KMS-11 (cell line): ENCODE measurements around the gene ASIC3.

ENCODE experiments used
- H2AFZ ChIP-seq: fragments of 200-600 bp; sonication (generic); 2 replicates; pipeline ENCODE4 v1.6.1; 2016; ENCODE audit warnings: antibody characterized with exemption, mixed run types, low read depth
- H3K27ac ChIP-seq: fragments of 200-600 bp; sonication (generic); 2 replicates; pipeline ENCODE4 v1.6.1; 2016; ENCODE audit warnings: mild to moderate bottlenecking, mixed run types
- H3K27me3 ChIP-seq: fragments of 200-600 bp; sonication (generic); 2 replicates; pipeline ENCODE4 v1.6.1; 2017; ENCODE audit warnings: mild to moderate bottlenecking, low read depth, mixed run types, moderate library complexity; ENCODE audit not compliant: insufficient read depth
- H3K36me3 ChIP-seq: fragments of 200-600 bp; sonication (generic); 2 replicates; pipeline ENCODE4 v1.6.1; 2017; ENCODE audit warnings: mild to moderate bottlenecking, mixed run types; ENCODE audit not compliant: insufficient read depth
- H3K4me1 ChIP-seq: fragments of 200-600 bp; sonication (generic); 2 replicates; pipeline ENCODE4 v1.6.1; 2016; ENCODE audit warnings: mild to moderate bottlenecking, low read depth, mixed run types; ENCODE audit not compliant: poor library complexity, severe bottlenecking
- H3K4me2 ChIP-seq: fragments of 200-600 bp; sonication (generic); 2 replicates; pipeline ENCODE4 v1.7.0; 2016; ENCODE audit warnings: mild to moderate bottlenecking, mixed run types
- H3K4me3 ChIP-seq: fragments of 200-600 bp; sonication (generic); IDR thresholded peaks from 2 replicates; pipeline ENCODE4 v1.6.1; 2017; ENCODE audit warnings: low read depth, low read length, mixed read lengths; ENCODE audit not compliant: insufficient read depth
- H3K79me2 ChIP-seq: fragments of 200-600 bp; sonication (generic); 2 replicates; pipeline ENCODE4 v1.6.1; 2016; ENCODE audit warnings: low read depth, mixed run types; ENCODE audit not compliant: insufficient read depth
- H3K9ac ChIP-seq: fragments of 200-600 bp; sonication (generic); 2 replicates; pipeline ENCODE4 v1.6.1; 2016; ENCODE audit warnings: mild to moderate bottlenecking, mixed run types
- H4K20me1 ChIP-seq: fragments of 200-600 bp; sonication (generic); 2 replicates; pipeline ENCODE4 v1.6.1; 2016; ENCODE audit warnings: mild to moderate bottlenecking, mixed run types; ENCODE audit not compliant: insufficient read depth
- CTCF ChIP-seq: fragments of 200-600 bp; sonication (generic); conservative IDR thresholded peaks from 2 replicates; pipeline ENCODE4 v1.6.1; 2017; ENCODE audit warnings: low read depth, mild to moderate bottlenecking, antibody characterized with exemption, low read length, moderate library complexity, mixed read lengths

Gene ASIC3

GRCh38 chr7:151048911-151049463 is 656 bp downstream of the ASIC3 start:
- H3K9ac ChIP-seq: no peak overlapping the region

GRCh38 chr7:151051108-151051507 is 2.8 kb downstream of the ASIC3 start:
- H3K9ac ChIP-seq: no peak overlapping the region
- H3K4me1 ChIP-seq: no peaks in the 10 kb centered on the region
- no peaks in the 10 kb centered on the region for H3K36me3 ChIP-seq
- no peaks in the 10 kb centered on the region for H4K20me1 ChIP-seq
- H3K4me2 ChIP-seq: no peak overlapping the region
- H3K4me3 ChIP-seq: no peak overlapping the region
- peaks cover 13% of the 10 kb centered on the region; the same call in 1 of the 2 replicates for H3K27me3 ChIP-seq
- no peak overlapping the region for H2AFZ ChIP-seq
- no peaks in the 10 kb centered on the region for H3K79me2 ChIP-seq
- TF ChIP-seq CTCF: no peak
- no peak overlapping the region for H3K27ac ChIP-seq

More at GRCh38 chr7:151048911-151049463, 656 bp downstream of the ASIC3 start:
- no peak overlapping the region for H3K4me3 ChIP-seq
- no peaks in the 10 kb centered on the region for H3K4me1 ChIP-seq
- peaks cover 13% of the 10 kb centered on the region; the same call in 1 of the 2 replicates for H3K27me3 ChIP-seq
- TF ChIP-seq CTCF: no peak
- H3K4me2 ChIP-seq: no peak overlapping the region
- no peaks in the 10 kb centered on the region for H4K20me1 ChIP-seq
- H3K36me3 ChIP-seq: no peaks in the 10 kb centered on the region
- H2AFZ ChIP-seq: no peak overlapping the region
- no peak overlapping the region for H3K27ac ChIP-seq
- no peaks in the 10 kb centered on the region for H3K79me2 ChIP-seq

GRCh38 chr7:151053096-151053495 is 4.8 kb downstream of the ASIC3 start:
- no peaks in the 10 kb centered on the region for H3K36me3 ChIP-seq
- peaks cover 13% of the 10 kb centered on the region; the same call in 1 of the 2 replicates for H3K27me3 ChIP-seq
- no peak overlapping the region for H3K4me2 ChIP-seq
- TF ChIP-seq CTCF: no peak
- H3K27ac ChIP-seq: no peak overlapping the region
- no peak overlapping the region for H3K4me3 ChIP-seq
- no peak overlapping the region for H3K9ac ChIP-seq
- no peaks in the 10 kb centered on the region for H3K4me1 ChIP-seq
- H3K79me2 ChIP-seq: no peaks in the 10 kb centered on the region
- no peaks in the 10 kb centered on the region for H4K20me1 ChIP-seq
- H2AFZ ChIP-seq: no peak overlapping the region

GRCh38 chr7:151053751-151054150 is 5.4 kb downstream of the ASIC3 start:
- Histone ChIP-seq H3K36me3 (no peaks in the 10 kb centered on the region), H3K9ac (no peak overlapping the region), H3K27ac (no peak overlapping the region), H3K79me2 (no peaks in the 10 kb centered on the region), H3K4me3 (no peak overlapping the region), H4K20me1 (no peaks in the 10 kb centered on the region), H3K27me3 (peaks cover 13% of the 10 kb centered on the region; the same call in 1 of the 2 replicates), H2AFZ (no peak overlapping the region), H3K4me1 (peaks cover under 1% of the 10 kb centered on the region), H3K4me2 (no peak overlapping the region)
- TF ChIP-seq CTCF: no peak
